ENCODE results near the gene GOT2. TPM values are rescaled to one million over a fixed set of nuclear protein-coding genes. Genes with fewer than 3 reads are reported as not detected.
"Not testable (repeated sequence)": the region's sequence is repeated elsewhere in the genome, so short reads cannot be mapped to it uniquely, and the experiment has no call there.

The GOT2 gene
- polyA plus RNA-seq, 1 donor from 2014 or later, result 55.6 TPM

- Histone ChIP-seq H3K27ac (ENCODE audit: low read length) (no peak overlapping the region), H3K9me3 (ENCODE audit: low read length) (no peaks in the 10 kb centered on the region), H3K27me3 (ENCODE audit: insufficient read depth, low read depth, low read length) (no peaks in the 10 kb centered on the region), H3K79me2 (replicated peaks; ENCODE audit: insufficient read depth, low read length) (no peaks in the 10 kb centered on the region), H3F3A (ENCODE audit: insufficient read depth, low read length, poor library complexity, severe bottlenecking) (no peaks in the 10 kb centered on the region), H3K36me3 (ENCODE audit: insufficient read depth, low read length) (no peaks in the 10 kb centered on the region), H2AFZ (ENCODE audit: low read depth, low read length) (no peak overlapping the region), H3K9ac (ENCODE audit: low read length) (no peak overlapping the region), H3K9me2 (ENCODE audit: insufficient read depth, low read length) (no peaks in the 10 kb centered on the region), H3K4me3 (ENCODE audit: low read length) (no peak overlapping the region), H3K4me2 (ENCODE audit: low read length) (no peak overlapping the region), H4K20me1 (ENCODE audit: insufficient read depth) (no peaks in the 10 kb centered on the region)
- TF ChIP-seq POLR2AphosphoS5 (IDR thresholded peaks at IDR 0.05) (no peak), EP300 (conservative IDR thresholded peaks at IDR 0.05; ENCODE audit: poor library complexity, severe bottlenecking) (no peak), RAD21 (conservative IDR thresholded peaks at IDR 0.05) (no peak)
Measured at GRCh38 chr16:58741166-58741565, 7.0 kb upstream of the GOT2 start.

DNA sequence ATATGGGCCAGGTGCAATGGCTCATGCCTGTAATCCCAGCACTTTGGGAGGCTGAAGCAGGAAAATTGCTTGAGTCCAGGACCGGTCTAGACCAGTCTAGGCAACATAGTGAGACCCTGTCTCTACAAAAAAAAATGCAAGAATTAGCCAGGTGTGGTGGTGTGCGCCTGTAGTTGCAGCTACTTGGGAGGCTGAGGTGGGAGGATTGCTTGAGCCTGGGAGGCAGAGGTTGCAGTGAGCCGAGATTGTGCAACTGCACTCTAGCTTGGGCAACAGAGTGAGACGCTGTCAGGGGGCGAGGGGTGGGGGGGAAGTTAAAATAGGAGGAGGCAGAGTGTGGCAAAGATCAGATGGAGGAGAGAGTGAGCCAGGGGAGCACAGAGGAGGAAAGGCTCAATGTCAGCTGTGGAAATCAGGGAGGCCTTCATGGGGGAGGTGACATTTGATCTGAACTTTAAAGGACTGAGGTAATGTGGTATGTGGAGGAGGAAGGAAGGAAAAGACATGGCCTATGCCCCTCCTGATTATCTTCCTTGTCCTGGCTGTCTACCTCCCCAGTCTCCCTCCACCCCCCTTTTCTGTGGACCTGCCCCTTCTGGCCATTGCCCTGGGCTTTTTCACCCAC lies 4.7 kb upstream of the GOT2 start:
- H3K4me3 ChIP-seq (ENCODE audit: low read length), result no peak overlapping the region
- H4K20me1 ChIP-seq (ENCODE audit: insufficient read depth), result no peaks in the 10 kb centered on the region
- no peak for TF ChIP-seq POLR2AphosphoS5 (IDR thresholded peaks at IDR 0.05)
- no peak for TF ChIP-seq SMC3 (conservative IDR thresholded peaks at IDR 0.05; ENCODE audit: poor library complexity)
- H3K4me2 ChIP-seq (ENCODE audit: low read length), result no peak overlapping the region
- no peaks in the 10 kb centered on the region for H3F3A ChIP-seq (ENCODE audit: insufficient read depth, low read length, poor library complexity, severe bottlenecking)
- H2AFZ ChIP-seq (ENCODE audit: low read depth, low read length), result no peak overlapping the region
- no peak overlapping the region for H3K27ac ChIP-seq (ENCODE audit: low read length)
- H3K79me2 ChIP-seq (replicated peaks; ENCODE audit: insufficient read depth, low read length), result no peaks in the 10 kb centered on the region
- no peaks in the 10 kb centered on the region for H3K27me3 ChIP-seq (ENCODE audit: insufficient read depth, low read depth, low read length)
- H3K9me3 ChIP-seq (ENCODE audit: low read length), result no peaks in the 10 kb centered on the region
- no peaks in the 10 kb centered on the region for H3K36me3 ChIP-seq (ENCODE audit: insufficient read depth, low read length)
- no peak overlapping the region for H3K9ac ChIP-seq (ENCODE audit: low read length)
- H3K9me2 ChIP-seq (ENCODE audit: insufficient read depth, low read length), result no peaks in the 10 kb centered on the region

GRCh38 chr16:58736341-58736740 lies 2.2 kb upstream of the GOT2 start:
- peaks cover 20% of the 10 kb centered on the region for H3K79me2 ChIP-seq (replicated peaks; ENCODE audit: insufficient read depth, low read length)
- H2AFZ ChIP-seq (ENCODE audit: low read depth, low read length); H4K20me1 ChIP-seq (ENCODE audit: insufficient read depth); H3K9me2 ChIP-seq (ENCODE audit: insufficient read depth, low read length); H3K9me3 ChIP-seq (ENCODE audit: low read length); H3K4me3 ChIP-seq (ENCODE audit: low read length); H3K9ac ChIP-seq (ENCODE audit: low read length); H3F3A ChIP-seq (ENCODE audit: insufficient read depth, low read length, poor library complexity, severe bottlenecking); H3K4me2 ChIP-seq (ENCODE audit: low read length); H3K27me3 ChIP-seq (ENCODE audit: insufficient read depth, low read depth, low read length); H3K36me3 ChIP-seq (ENCODE audit: insufficient read depth, low read length); H3K27ac ChIP-seq (ENCODE audit: low read length): not testable (repeated sequence)

- H3K36me3 ChIP-seq (ENCODE audit: insufficient read depth, low read length), result no peaks in the 10 kb centered on the region
- no peaks in the 10 kb centered on the region for H4K20me1 ChIP-seq (ENCODE audit: insufficient read depth)
- H3K9ac ChIP-seq (ENCODE audit: low read length), result peak overlapping the region; percentile 88
- peak overlapping the region; percentile 98 for H3K4me3 ChIP-seq (ENCODE audit: low read length)
- no peak overlapping the region for H3K27ac ChIP-seq (ENCODE audit: low read length)
- H2AFZ ChIP-seq (ENCODE audit: low read depth, low read length), result peak overlapping the region; percentile 95
- H3F3A ChIP-seq (ENCODE audit: insufficient read depth, low read length, poor library complexity, severe bottlenecking), result no peaks in the 10 kb centered on the region
- H3K4me2 ChIP-seq (ENCODE audit: low read length), result no peak overlapping the region
- TF ChIP-seq SMC3 (conservative IDR thresholded peaks at IDR 0.05; ENCODE audit: poor library complexity) (no peak), POLR2AphosphoS5 (IDR thresholded peaks at IDR 0.05) (no peak), TAF1 (IDR thresholded peaks at IDR 0.05; ENCODE audit: low read depth) (no peak), EP300 (conservative IDR thresholded peaks at IDR 0.05; ENCODE audit: poor library complexity, severe bottlenecking) (no peak), EZH2 (IDR thresholded peaks at IDR 0.05; ENCODE audit: borderline replicate concordance, insufficient read depth, low read length, poor library complexity, severe bottlenecking) (no peak)
- H3K9me2 ChIP-seq (ENCODE audit: insufficient read depth, low read length), result no peaks in the 10 kb centered on the region
- H3K79me2 ChIP-seq (replicated peaks; ENCODE audit: insufficient read depth, low read length), result peaks cover 28% of the 10 kb centered on the region
- H3K9me3 ChIP-seq (ENCODE audit: low read length), result no peaks in the 10 kb centered on the region
- no peaks in the 10 kb centered on the region for H3K27me3 ChIP-seq (ENCODE audit: insufficient read depth, low read depth, low read length)
Measured at GRCh38 chr16:58734459-58734787, 307 bp upstream of the GOT2 start.
